HG02623 (cell line): ENCODE results near the gene ZFYVE26.

ENCODE experiments used
- ATAC-seq: cut with Tn5 transposase; IDR thresholded peaks from one replicate; pipeline ENCODE4 v1.9.1; 2021; ENCODE audit warnings: moderate library complexity; ENCODE audit not compliant: unreplicated experiment

Gene ZFYVE26

DNA sequence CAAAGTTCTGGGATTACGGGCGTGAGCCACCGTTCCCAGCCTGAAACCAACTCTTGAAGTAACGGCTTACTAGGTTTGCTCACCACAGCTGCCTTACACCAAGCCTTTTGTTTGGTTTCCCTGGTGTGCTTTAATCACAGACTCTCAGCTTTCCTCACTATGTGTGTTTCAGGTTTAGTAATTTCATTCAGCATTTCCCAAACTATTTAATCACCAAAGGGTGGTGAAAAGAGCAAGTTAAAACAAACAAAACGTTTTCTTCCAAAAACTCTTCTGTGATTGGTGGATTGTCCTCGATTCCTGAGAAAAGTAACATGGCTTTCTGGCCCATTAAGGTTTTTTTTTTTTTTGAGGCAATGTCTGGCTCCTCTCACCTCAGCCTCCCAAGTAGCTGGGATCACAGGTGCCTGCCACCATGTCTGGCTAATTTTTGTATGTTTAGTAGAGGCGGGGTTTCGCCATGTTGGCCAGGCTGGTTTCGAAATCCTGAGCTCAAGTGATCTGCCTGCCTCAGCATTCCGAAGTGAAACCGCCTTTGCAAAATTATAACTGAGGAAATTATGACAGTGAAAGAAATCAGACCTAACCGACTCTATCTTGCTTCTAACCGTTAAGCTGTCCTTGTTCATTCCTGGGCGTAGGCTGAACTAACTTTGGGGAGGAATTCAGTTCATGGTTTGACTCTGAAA is 1.5 kb upstream of the ZFYVE26 start:
- ATAC-seq: no peak

DNA sequence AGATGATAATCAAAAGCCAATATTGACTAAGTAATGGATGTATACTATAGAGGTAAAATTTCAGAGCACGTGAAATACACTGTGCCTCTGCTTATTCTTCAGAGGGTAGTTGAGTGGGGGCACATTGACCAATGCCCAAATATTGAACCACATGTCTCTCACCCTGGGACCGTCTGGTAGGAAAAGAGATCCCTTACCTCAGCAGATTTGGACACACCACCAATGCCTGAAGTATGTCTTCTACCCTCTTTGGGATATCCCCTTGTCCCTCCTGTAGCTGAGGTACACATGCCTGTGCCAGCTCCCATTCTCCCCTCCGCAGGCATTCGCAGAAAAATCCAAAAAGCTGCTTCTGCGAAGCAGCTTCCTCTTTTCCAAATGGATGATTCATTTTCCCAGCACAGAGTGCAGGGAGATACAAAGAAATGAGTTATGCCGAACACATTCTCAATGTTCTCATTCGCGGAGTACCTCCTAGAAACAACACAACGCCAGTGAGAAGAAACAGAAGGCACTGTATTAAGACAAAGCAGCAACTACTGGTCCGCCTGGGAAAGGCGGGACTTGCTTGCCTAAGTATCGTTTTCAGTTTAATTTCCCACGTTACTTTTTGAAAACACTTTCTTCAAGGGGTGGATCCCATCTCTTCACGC is 691 bp downstream of the ZFYVE26 start:
- ATAC-seq: no peak

- no peak for ATAC-seq
Observed at GRCh38 chr14:67814821-67815220, 1.6 kb downstream of the ZFYVE26 start.

DNA sequence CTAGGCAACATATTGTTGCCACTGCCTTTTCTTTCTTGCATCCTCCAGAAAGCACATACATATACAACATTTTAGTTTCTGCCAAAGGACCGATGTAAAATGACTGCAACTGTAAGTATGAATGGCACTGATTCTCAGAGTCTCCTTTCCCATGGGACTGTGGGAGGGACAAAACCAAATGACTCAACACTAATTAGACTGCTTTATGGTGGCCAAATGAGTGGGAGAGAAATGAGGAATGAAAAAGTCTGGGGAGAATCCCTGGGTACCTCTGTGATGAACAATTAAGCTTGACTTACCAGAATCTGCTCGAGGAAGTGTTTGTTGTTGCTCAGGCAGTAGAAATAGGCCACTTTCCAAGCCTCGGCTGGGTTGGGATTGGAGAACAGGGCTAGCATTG is 10.1 kb downstream of the ZFYVE26 start:
- no peak for ATAC-seq

DNA sequence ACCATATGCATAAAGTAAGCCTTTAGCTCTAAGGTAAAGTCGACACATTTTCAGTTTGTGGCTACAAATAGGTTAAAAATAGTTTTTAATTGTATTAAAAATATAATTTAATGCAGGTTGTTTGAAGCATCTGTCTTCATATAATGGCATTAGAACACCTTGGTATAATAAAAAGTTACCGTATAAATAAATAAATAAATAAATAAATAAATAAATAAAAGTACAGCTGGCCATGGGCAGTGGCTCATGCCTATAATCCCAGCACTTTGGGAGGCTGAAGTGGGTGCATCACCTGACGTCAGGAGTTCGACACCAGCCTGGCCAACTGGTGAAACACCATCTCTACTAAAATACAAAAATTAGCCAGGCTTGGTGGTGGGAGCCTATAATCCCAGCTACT is 15.6 kb downstream of the ZFYVE26 start:
- no peak for ATAC-seq

- no peak for ATAC-seq
Observed at GRCh38 chr14:67798731-67799130, 17.7 kb downstream of the ZFYVE26 start.

DNA sequence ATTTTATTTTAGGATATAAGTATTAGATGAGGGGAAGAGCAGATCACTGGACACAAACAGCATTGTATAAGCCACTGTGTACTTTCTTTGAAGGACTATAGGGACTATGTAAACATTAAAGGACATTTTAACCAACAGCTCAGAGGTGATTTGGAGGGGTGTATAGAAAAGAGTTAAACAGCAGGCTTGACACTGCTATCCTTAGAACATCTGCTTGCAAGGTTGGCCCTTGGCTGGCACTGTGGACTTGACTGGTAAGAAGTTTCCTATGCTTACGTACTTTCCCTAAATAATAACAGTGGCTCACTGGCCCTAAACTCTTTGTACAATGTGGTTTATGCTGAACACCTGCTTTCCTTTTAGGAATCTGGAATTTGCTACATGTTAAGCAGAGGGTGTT is 28.7 kb downstream of the ZFYVE26 start:
- ATAC-seq: no peak

- ATAC-seq: no peak
Observed at GRCh38 chr14:67785270-67786109, 30.9 kb downstream of the ZFYVE26 start.

- no peak for ATAC-seq
Observed at GRCh38 chr14:67784244-67784823, 32.1 kb downstream of the ZFYVE26 start.

GRCh38 chr14:67782090-67782489 is 34.3 kb downstream of the ZFYVE26 start:
- no peak for ATAC-seq

- ATAC-seq: no peak
Observed at GRCh38 chr14:67778792-67779191, 37.6 kb downstream of the ZFYVE26 start.

DNA sequence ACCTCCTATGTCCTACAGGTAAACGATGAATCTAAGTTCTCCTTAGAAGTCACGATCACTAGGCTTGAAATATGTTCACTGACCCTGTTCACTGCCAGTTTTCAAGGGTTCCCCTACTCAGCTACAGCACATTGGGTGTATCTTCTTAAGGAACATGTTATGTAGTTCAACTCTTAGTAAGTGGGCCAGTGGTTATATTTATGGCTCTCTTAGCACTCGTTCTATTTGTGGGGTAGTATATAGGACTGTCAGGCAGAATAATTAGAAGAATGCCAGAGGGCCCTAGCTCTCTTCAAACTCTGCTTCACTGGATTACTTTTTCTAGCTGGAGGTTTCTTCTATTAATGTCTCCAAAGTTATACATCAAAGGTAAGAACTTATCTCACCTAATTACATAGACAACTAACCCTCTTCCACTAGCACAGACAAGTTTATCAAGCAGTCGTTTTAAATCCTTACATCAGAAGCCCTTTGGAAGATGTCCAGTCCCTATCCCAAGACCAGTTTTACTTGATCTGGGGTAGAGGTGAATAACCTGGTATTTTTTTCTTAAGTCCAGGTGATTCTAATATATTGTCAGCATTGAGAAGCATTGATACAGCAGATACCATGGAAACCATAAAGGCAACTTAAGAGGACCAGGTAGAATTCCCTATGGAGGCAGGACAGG is 39.6 kb downstream of the ZFYVE26 start:
- no peak for ATAC-seq

- ATAC-seq: no peak
Observed at GRCh38 chr14:67773844-67774377, 42.5 kb downstream of the ZFYVE26 start.

DNA sequence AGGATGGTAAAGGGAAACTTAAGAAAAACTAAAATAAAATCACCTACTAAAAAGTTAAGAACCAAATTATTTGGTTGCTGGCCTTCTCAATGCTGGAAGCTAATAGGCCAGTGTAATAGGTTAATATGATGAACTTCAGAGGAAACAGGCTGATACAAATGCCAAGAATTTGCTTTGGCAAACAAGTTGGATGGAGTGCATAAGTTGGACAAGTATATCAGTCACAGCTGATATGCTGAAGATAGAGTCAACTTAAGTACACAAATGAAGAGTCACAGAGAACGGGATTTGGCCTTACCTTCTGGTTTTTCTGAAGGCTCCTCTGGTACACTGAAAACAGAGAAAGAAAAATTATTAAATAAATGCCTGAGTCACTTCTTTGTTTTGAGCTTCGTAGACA is 48.2 kb downstream of the ZFYVE26 start:
- no peak for ATAC-seq

- no peak for ATAC-seq
Observed at GRCh38 chr14:67766035-67766680, 50.2 kb downstream of the ZFYVE26 start.

- ATAC-seq: no peak
Observed at GRCh38 chr14:67765192-67765834, 51.1 kb downstream of the ZFYVE26 start.

DNA sequence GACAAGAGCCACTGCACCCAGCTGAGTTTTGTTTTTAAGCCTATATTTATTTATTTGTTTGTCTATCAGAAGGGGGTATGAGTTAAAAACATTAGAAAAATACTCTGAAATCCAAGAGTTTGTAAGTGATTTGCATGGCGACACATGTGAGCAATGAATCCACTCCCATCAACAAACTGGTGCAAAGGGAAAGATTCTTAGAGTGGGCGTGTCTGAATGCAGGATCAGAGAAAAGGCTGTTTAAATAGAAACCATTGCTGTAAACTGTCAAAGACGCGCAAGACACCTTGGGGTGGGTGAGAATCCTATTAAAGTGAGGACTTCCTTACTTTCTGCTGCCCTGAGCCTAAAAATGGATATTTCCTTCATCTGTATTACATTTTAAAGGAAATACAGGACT is 51.9 kb downstream of the ZFYVE26 start:
- no peak for ATAC-seq

GRCh38 chr14:67763158-67763822 is 53.1 kb downstream of the ZFYVE26 start:
- no peak for ATAC-seq

- ATAC-seq: no peak
Observed at GRCh38 chr14:67762051-67762450, 54.3 kb downstream of the ZFYVE26 start.
